ENCODE data around the gene TTC9B.

DNA sequence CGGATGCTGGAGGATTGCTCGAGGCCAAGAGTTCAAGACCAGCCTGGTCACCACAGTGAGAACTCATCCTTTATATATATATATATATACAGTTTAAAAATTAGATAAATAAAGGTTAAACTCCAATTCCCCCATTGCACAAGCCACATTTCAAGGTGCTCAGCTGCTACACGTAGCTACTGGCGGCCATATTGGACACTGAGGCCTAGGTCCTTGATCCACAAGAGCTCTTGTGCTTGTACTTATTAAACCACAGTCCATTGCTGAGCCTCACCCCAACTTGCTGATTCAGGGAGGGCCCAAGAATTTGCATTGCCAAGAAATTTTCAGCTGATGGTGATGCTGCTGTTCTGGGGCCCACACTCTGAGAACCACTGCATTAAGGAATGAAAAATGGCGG is 9.6 kb downstream of the TTC9B start:
- TF ChIP-seq CTCF (conservative IDR thresholded peaks at IDR 0.05; ENCODE audit: low read depth in 2 of 2): no peak
- TF ChIP-seq EZH2 (IDR thresholded peaks at IDR 0.05; ENCODE audit: low read depth, unreplicated experiment): no peak
- TF ChIP-seq POLR2AphosphoS5 (IDR thresholded peaks at IDR 0.05; ENCODE audit: low read depth): no peak
- no peak for TF ChIP-seq STAT1 (IDR thresholded peaks at IDR 0.05; ENCODE audit: unreplicated experiment)
- TF ChIP-seq CREB1 (CRISPR knock-in tag; IDR thresholded peaks at IDR 0.05; ENCODE audit: low read depth): no peak
- no peak for TF ChIP-seq EZH2phosphoT487 (IDR thresholded peaks at IDR 0.05; ENCODE audit: unreplicated experiment)
- no peak for TF ChIP-seq JUNB (IDR thresholded peaks at IDR 0.05; ENCODE audit: unreplicated experiment)
- TF ChIP-seq, protein P1, sequence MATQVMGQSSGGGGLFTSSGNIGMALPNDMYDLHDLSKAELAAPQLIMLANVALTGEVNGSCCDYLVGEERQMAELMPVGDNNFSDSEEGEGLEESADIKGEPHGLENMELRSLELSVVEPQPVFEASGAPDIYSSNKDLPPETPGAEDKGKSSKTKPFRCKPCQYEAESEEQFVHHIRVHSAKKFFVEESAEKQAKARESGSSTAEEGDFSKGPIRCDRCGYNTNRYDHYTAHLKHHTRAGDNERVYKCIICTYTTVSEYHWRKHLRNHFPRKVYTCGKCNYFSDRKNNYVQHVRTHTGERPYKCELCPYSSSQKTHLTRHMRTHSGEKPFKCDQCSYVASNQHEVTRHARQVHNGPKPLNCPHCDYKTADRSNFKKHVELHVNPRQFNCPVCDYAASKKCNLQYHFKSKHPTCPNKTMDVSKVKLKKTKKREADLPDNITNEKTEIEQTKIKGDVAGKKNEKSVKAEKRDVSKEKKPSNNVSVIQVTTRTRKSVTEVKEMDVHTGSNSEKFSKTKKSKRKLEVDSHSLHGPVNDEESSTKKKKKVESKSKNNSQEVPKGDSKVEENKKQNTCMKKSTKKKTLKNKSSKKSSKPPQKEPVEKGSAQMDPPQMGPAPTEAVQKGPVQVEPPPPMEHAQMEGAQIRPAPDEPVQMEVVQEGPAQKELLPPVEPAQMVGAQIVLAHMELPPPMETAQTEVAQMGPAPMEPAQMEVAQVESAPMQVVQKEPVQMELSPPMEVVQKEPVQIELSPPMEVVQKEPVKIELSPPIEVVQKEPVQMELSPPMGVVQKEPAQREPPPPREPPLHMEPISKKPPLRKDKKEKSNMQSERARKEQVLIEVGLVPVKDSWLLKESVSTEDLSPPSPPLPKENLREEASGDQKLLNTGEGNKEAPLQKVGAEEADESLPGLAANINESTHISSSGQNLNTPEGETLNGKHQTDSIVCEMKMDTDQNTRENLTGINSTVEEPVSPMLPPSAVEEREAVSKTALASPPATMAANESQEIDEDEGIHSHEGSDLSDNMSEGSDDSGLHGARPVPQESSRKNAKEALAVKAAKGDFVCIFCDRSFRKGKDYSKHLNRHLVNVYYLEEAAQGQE (IDR thresholded peaks at IDR 0.05; ENCODE audit: unreplicated experiment): no peak
- TF ChIP-seq, protein P2, sequence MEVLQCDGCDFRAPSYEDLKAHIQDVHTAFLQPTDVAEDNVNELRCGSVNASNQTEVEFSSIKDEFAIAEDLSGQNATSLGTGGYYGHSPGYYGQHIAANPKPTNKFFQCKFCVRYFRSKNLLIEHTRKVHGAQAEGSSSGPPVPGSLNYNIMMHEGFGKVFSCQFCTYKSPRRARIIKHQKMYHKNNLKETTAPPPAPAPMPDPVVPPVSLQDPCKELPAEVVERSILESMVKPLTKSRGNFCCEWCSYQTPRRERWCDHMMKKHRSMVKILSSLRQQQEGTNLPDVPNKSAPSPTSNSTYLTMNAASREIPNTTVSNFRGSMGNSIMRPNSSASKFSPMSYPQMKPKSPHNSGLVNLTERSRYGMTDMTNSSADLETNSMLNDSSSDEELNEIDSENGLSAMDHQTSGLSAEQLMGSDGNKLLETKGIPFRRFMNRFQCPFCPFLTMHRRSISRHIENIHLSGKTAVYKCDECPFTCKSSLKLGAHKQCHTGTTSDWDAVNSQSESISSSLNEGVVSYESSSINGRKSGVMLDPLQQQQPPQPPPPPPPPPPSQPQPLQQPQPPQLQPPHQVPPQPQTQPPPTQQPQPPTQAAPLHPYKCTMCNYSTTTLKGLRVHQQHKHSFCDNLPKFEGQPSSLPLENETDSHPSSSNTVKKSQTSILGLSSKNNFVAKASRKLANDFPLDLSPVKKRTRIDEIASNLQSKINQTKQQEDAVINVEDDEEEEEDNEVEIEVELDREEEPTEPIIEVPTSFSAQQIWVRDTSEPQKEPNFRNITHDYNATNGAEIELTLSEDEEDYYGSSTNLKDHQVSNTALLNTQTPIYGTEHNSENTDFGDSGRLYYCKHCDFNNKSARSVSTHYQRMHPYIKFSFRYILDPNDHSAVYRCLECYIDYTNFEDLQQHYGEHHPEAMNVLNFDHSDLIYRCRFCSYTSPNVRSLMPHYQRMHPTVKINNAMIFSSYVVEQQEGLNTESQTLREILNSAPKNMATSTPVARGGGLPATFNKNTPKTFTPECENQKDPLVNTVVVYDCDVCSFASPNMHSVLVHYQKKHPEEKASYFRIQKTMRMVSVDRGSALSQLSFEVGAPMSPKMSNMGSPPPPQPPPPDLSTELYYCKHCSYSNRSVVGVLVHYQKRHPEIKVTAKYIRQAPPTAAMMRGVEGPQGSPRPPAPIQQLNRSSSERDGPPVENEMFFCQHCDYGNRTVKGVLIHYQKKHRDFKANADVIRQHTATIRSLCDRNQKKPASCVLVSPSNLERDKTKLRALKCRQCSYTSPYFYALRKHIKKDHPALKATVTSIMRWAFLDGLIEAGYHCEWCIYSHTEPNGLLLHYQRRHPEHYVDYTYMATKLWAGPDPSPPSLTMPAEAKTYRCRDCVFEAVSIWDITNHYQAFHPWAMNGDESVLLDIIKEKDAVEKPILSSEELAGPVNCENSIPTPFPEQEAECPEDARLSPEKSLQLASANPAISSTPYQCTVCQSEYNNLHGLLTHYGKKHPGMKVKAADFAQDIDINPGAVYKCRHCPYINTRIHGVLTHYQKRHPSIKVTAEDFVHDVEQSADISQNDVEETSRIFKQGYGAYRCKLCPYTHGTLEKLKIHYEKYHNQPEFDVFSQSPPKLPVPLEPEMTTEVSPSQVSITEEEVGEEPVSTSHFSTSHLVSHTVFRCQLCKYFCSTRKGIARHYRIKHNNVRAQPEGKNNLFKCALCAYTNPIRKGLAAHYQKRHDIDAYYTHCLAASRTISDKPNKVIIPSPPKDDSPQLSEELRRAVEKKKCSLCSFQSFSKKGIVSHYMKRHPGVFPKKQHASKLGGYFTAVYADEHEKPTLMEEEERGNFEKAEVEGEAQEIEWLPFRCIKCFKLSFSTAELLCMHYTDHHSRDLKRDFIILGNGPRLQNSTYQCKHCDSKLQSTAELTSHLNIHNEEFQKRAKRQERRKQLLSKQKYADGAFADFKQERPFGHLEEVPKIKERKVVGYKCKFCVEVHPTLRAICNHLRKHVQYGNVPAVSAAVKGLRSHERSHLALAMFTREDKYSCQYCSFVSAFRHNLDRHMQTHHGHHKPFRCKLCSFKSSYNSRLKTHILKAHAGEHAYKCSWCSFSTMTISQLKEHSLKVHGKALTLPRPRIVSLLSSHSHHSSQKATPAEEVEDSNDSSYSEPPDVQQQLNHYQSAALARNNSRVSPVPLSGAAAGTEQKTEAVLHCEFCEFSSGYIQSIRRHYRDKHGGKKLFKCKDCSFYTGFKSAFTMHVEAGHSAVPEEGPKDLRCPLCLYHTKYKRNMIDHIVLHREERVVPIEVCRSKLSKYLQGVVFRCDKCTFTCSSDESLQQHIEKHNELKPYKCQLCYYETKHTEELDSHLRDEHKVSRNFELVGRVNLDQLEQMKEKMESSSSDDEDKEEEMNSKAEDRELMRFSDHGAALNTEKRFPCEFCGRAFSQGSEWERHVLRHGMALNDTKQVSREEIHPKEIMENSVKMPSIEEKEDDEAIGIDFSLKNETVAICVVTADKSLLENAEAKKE (CRISPR knock-in tag; IDR thresholded peaks at IDR 0.05): no peak
- no peak for TF ChIP-seq NANOG (IDR thresholded peaks at IDR 0.05; ENCODE audit: borderline replicate concordance)
- no peak for TF ChIP-seq ZNF114 (CRISPR knock-in tag; IDR thresholded peaks at IDR 0.05)
- TF ChIP-seq, protein P3, sequence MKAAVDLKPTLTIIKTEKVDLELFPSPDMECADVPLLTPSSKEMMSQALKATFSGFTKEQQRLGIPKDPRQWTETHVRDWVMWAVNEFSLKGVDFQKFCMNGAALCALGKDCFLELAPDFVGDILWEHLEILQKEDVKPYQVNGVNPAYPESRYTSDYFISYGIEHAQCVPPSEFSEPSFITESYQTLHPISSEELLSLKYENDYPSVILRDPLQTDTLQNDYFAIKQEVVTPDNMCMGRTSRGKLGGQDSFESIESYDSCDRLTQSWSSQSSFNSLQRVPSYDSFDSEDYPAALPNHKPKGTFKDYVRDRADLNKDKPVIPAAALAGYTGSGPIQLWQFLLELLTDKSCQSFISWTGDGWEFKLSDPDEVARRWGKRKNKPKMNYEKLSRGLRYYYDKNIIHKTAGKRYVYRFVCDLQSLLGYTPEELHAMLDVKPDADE (IDR thresholded peaks at IDR 0.05): no peak
- TF ChIP-seq ZNF331 (CRISPR knock-in tag; IDR thresholded peaks at IDR 0.05; ENCODE audit: low read depth): no peak
